ELR (cell line): ENCODE results near the gene DOCK2.

Experiments used
- DNase-seq: peaks from one replicate; pipeline ENCODE4 v3.0.0-alpha.2; 2015; ENCODE audit warnings: low read depth

DOCK2 gene

DNA sequence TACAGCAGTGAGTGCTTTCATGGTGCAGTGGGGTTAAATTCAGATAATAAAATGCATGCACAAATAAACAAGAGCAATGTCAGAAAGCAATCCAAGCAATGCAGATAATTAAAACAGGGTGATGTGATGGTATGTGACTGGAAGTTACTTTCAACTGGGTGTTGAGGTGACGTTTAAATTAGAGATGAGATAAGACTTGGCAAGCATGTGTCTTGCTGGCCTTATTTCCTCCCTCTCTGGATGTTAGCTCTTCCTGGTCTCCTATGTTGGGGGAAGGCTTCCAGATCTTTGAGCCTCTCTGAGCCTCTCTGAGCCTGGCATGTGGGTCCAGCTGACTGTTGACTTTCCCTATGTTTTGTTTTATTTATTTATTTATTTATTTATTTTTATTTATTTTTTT lies 54.4 kb downstream of the DOCK2 start:
- DNase-seq, result no peak

DNA sequence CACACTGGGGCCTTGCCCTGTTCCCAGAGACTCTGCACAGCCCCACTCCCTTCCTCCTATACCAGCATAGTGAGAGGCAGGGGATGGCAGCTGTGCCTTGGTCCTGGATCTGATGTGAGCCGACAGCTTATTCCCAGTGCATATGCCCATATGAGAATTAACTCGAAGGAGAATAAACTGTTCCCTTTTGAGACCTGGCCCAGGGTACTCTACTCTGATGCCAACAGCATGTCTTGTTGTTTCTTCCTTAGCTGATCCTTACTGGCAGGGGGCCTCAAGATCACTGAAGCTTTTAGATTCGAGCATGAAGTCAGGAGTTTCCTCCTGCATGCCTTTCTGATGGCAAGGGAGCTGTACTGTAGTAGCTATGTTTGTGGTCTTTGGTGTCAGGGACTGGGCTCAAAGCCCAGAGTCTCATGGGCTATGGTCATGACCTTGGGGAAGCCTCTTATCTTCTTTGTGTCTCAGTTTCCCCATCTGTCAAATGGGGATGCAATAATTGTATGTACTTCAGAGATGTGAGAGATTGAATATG lies 57.1 kb downstream of the DOCK2 start:
- no peak for DNase-seq

DNA sequence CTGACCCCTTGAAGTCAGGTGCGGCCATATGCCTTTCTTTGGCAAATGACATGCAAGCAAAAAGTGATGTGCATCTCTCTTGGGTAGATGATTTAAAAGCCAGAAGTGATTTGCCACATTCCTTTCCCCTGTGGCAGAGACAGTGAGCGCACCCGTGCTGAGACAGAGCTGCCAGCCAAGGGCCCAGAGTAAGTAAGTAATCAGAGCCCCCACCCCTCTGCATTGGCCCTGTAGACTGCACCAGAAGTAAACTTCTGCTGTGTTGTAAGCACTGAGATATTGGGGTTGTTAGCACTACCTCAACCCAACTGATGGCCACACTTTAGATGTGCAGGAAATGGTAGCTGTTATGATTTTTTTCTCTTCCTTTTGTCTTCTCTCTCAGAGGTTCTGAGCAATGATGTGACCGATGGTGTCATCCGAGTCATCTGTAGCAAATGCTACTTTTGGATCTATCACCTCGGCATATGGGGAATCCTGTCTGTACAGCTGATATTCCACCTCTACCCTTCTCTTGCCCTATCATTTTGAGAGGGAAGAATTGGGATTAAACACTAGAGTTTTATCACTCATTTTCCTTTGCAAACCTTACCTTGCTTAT lies 58.0 kb downstream of the DOCK2 start:
- DNase-seq, result peak; percentile 57

DNA sequence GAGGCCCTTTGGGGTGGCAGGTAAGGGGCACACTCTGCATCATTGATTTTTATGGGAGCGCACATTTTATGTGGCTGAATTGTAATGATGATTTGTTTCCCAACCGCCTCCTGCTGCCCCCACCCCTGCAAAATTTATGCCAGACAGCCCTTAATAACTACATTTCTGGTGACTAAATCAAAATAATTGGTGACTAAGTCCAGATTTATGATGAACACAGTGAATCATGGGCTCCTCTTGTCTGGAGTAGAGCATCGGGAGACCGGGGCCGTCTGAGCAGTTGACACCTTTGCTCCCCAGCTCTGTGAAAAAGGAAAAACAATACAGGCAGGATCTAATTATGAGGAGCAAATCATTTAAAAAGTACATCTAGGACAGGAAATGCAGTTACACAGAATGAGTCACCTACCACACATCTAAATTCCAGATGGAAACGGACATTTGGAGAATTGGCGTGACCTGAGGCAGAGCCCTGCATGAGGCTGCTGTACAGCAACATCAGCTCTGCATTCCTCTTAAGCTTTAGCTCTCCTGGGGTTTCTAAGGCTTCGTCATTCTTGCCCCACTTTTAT lies 58.9 kb downstream of the DOCK2 start:
- peak; percentile 99 for DNase-seq

DNA sequence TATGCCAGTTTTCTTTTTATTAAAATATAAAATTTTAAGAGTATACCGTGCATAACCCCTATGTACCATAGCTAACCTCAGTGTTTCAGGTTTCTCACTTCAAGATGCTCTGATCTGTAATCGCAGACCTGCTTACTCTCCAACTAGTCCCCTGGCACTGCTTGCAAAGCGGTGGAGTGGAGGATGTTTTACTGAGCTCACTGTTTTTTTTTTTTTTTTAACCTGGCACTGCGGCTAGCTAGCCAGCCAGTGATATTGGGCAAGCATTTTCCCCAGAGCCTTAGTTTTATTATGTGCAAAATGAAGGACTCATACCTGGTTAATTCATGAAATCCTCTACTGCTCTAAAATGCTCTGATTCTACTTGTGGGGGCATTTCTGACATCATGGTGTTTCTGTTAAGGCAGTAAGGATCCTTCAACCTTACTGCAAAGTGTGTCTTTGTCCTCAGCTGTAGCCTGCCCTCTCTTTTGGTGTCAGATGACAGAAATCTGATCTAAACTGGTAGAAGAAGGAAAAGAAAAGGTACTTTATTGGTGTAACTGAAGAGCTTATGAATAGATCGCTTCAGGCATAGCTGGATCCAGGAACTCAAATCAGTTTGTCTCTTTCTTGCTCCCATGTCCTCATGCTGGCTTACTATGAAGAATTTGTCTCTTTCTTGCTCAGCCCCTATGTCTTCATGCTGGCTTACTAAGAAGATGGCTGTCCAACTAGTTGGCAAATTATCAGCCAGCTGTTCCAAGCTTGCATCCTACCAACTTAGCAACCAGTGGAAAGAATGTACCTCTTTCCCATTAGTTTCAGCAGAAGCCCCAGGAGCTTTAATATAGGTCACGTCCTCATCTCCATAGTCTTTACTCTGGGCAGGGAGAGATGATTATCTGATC lies 59.8 kb downstream of the DOCK2 start:
- DNase-seq, result peak; percentile 50

DNA sequence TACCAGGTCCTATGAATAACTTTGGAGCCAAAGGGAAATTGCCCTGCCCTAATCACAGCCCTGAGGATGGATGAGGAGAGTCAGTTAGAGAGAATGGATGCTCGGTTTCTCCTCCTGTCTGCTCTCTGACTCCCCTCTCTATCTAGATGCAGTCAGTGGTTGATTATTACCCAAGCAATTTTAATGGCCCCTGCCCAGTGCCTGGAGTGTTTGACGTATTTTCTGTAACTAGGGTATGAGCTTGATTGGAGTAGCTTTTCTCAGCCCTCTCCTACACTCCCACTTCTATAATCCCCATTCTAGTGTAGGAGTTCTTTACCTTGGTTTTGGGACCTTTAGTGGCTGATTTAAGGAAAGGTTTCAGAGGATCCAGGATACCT lies 60.4 kb downstream of the DOCK2 start:
- DNase-seq, result no peak

DNA sequence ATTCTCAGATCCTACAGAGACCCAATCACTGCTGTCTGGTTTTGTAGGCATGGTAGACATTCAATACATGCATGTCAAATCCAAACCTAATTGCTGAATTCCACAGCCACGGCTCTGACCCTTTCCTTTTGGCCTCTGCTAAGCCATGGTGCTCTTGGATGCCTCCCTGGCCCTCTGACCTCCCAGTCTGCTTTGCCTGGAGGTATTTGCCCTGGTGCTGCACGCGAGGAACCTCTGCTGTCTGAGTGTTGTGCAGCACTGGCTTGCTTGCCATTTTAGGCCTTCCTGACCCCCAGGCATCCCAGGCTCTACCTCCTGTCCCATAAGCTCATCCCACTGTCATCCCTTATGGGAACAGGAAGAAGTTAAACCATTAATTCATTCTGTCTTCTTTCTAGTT lies 60.9 kb downstream of the DOCK2 start:
- DNase-seq, result no peak

DNA sequence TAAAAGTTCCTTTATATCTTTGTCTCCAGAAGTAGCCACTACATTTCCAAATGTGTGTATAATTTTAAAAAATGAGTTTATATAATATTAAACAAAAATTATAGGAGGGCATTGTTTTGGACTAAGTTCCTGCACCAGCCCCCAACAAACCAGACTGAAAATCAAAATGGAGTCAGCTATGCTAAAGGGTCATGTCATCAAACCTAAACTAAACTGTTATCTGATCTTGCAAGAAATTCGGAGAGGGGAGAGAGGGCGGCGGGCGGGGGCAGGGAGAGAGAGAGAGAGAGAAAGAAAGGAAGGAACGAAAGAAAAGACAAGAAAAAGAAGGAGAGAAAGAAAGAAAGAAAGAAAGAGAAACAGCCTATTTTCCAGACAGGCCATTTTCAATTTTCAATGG lies 63.5 kb downstream of the DOCK2 start:
- DNase-seq, result no peak

DNA sequence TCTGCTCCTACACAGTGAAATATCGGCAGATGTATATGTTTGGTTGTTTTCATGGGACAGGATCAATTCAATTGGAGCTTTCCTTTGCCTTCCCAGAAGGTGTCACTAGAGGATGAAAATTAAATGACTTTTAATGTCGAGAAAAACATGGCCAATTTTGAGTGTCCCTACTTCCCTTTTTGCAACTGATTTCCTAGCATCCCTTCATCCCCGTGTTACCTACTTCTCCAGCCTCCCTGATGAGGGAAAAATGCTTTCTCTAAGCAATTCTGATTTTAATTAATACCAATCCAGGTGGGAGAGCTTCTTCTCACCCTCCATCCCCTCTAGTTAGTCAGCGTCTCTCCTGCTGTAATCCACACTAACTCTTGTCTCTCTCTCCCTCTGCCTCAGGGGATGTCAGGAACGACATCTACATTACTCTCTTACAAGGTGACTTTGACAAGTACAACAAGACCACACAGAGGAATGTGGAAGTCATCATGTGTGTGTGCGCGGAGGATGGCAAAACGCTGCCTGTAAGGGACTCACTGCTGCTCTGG lies 64.9 kb downstream of the DOCK2 start:
- peak; percentile 74 for DNase-seq

DNA sequence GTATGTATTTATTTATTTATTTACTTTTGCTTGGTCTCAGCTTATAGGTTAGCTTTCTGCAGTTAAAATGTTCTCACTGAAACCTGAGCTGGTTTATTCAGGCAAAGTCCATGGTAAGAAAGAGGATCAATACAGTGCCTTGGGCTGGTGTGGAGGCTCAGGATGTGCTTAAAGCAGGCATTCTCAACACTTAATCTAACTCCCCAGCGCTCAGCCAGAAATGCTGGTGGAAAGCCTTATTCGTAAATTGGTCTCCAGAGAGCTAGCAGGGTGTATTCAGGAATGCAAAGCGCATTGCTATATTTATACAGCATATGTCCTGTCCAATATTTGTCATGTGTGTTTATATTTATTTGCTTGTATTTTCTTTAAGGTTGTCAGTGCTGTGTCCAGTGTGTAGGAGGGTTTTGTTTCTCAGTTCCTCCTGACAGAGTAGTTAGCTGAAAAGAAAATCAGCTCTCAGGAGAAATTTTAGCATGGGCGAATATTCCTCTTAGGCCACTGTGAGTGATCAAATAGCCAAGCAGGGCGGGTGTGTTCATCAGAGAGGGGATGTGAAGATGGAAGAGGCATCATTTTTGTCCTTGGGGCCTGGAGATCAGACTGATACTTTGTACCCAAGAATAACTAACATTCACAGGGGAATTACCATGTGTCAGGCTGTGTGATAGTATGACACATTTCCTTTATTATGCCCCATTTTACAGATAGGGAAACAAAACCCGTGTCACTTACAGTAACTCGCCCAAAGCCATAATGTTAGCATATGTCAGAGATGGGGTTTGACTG lies 65.8 kb downstream of the DOCK2 start:
- DNase-seq, result peak; percentile 32

DNA sequence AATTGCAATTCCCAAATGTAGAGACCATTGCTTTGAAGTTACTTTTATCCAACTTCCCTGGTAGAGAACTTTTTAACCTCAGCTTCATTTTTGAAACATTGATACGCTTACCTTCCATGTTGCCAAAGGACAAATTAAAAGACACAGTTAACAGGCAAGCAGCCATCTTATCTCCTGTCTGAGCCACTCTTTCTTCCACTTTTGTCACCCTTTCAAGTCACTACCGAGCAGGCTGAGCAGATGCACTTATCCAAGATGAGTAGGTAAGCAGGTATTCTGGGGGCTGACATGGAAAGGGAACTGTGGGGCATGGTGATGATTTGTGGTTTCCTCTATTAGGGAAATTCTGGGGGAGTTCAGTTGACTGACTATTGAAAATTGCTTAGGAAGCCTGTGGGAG lies 66.7 kb downstream of the DOCK2 start:
- DNase-seq, result peak; percentile 38

DNA sequence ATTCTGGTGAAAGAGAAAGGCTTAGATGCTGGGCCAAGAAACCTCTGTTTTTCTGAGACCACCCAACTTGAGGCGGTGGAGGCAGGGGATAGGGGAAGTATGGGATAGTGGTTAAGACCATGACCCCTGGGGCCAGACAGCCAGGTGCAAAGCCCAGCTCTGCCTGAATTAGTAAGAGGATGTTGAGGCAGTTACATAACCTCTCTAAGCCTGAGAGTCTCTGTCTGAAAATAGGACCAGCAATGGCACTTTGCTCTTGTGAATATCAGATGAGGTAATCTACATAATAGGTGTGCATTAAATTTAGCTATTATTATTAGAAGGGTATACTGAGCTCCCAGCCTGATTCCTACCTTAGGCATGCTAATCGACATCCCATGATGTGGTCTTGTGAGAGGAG lies 68.2 kb downstream of the DOCK2 start:
- no peak for DNase-seq

DNA sequence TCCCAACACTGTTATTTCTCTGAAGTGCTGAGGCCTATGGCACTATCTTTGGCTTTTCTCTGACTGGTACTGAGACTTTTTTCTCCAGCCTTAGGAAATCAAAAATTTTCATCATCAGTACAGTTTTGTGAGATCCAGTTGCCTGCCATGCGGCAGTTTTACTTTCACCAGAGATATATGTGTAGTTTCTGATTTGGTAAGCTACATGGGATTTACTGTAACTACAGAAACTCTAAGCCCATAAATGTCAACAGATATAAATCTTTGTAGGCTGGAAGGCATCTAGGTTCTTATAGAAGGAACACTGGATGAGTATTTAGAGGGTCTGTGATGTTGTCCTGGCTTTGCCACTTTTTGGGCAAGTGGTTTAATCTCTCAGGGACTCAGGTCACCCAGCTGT lies 69.0 kb downstream of the DOCK2 start:
- DNase-seq, result no peak

DNA sequence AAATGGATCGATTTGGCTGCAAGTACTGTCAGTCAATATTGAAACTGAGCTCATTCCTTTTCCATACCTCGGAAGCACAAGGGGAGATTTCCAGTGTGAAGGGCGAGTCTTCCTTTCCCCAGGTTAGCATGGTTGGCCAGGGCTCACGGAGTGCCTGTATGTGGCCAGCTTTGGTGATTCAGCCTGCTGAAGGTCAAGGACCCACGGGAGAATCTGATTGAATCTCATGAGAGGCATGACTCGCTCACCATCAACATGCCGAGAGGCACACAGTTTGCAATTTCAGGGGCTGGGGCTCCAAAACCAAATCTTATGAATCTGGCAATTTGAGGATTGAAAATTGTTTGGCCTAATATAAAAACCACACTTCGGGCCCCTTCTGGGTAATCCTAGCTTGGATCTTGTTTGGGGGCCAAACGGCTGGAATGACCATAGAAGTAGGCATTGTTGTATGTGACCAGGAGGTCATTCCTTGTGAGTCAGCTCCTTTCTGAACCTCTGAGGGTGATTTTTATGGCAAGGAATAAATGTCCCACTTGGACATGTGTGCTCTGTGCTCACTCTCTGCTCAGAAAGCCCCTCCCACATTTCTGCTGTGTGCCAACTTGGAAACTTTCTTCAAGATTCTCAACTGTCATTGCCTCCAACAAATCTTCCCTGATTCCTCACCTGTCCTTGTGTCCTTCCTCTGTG lies 69.8 kb downstream of the DOCK2 start:
- peak; percentile 91 for DNase-seq

DNA sequence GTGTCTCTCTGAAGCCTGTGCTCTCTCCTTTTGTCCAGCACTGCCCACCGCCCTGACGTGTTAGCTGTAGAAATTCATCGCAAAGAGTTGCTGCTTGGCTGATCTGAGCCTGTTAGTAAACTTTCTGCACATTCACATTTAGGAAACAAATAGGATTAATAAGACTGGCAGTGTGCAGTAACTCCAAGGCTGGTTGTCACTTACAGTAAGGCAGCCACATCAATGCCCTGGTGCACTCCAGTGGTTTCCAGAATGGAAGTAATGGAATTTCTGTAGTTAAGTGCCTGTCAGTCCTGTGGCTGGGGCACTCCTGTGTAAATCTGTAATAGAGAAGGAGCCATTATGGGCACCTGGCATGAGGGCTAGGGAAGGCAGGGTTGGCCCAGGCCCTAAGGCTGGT lies 70.6 kb downstream of the DOCK2 start:
- DNase-seq, result no peak

DNA sequence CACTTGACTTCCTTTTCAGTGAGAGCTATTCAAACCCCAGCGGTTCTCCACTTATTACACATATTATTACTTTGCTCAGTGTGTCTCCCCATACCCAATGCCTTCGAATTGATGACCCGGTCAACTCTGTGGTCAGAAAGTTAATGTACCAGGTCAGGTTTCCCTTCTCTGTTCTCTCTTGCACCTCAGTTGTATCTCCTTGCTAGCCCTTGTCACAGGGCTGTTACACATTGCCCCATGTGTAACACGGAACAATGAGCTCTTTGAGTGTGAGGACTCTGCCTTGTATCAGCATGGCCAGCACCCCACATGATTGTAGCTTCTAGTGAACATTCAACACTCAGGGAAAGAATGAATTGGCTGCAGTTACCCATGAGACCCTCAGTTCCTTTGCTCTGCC lies 73.6 kb downstream of the DOCK2 start:
- DNase-seq, result no peak

DNA sequence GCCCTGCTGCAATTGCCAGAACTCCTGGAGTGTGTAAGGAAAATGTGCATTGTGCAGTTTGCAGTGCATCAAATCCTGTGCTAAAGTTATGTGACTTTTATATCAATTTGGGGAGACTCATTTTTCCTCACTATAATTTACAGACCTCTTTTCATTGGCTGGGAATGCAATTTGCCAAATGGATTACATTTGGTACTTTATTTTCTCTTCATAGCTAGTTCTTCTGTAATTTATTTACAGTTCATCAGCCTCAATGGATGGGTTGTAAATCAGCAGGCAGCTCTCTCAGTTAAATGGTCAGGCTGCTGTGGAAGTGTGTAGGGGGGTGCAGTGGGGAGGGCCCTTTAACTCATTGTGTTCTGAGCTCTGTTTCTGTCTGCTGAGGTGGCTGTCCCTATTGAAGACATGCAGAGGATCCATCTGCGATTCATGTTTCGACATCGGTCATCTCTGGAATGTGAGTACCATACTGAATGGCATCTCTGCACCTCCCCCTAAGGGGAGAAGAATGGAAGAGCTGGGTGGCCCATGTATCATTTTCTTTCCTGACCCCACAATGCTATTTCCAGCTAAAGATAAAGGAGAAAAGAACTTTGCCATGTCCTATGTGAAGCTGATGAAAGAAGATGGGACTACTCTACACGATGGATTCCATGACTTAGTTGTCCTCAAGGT lies 74.6 kb downstream of the DOCK2 start:
- no peak for DNase-seq

DNA sequence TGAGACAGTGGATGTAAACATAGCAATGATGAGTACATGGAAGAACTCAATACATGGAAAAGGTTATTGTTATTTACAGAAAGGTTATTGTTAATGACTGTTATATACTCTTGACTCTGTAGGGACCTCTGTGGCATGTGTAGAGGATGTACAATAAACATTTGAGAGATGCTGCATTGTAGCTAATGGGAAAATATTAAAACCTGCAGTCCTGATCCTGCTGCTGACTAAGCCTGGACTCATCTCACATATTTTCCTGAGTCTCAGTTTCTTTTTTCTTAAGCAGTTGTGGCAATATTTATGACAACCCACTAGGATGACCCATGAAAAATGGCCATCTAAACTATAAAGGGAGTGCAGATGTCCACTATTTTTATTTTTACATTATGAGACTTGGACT lies 75.4 kb downstream of the DOCK2 start:
- peak; percentile 26 for DNase-seq

DNA sequence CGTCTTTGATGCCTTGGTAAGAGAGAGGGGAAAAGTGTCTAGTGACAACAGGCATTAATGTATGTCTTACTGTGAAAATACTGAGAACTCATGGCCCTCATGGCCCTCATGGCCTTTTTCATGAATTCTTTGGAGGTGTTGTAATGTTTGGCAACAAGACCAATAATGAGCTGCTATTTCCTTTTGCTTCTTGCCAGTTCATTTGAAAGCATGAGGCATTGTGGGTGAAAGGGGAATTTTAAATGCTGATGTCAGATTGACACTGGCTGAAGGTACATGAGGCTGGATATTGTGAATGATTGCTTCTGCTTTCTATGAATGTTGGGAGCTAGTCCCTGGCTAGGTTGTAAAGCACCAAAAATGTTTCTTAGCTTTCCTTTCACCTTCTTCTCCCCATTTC lies 79.2 kb downstream of the DOCK2 start:
- peak; percentile 32 for DNase-seq

DNA sequence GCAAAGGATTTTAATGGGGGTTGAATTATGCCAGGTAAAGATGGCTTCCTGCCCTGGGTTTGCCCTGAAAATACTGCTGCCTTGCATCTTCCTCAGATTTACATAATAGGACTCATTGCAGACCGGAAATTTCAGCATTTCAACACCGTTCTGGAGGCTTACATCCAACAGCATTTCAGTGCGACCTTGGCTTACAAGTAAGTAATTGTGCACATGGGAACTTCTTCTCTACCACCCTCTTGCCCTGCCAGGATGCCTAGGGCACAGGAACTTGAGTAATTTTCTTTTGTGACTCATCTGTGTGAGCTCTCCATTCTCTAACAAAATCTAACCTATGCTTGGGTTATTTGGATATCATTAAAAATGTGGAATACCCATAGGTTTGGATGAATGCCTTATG lies 80.2 kb downstream of the DOCK2 start:
- peak; percentile 74 for DNase-seq
